ENCODE measurements around the gene OR4P4.

Gene OR4P4

DNA sequence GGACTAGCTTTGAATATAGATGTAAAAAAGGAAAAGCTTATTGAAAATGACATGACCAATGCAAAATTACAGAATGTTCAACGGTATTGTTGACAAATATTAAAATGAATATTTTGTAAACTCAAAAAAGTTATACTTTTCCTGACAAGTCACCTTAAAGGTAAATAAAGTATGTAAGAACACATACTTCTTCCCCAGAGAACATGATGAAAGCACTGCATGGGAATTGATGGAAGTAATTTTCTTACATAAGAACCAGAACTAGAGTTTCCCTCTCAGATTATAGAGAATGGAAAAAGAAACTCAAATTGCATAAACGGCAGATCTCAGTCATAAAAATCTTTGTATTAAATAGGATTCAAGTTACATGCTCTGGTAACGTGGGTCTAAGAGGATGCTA lies at the start of gene OR4P4:
Gene OR4P4, plus strand, starts transcription at position 301 of the 400 bp plus-strand sequence.
- no peak for FAIRE-seq

DNA sequence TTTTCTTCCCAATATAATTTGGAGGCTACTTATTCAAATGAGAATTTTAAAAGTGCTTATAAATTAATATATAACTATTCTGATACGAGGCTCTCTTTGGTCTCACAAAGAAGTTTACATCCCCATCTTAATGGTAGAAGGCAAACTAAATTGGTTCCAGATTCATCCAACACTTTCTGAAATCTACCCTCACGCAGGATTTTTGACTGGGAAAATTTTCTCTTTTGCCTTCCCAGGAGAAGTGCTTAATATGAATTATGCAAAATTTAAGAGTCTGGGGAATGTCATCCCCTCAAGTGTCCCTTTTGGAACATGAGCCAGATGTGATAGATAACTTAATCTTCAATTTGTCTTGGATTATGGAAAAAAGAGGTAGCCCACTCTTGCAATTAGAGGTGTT lies 27.4 kb upstream of the OR4P4 start, which contains the start of gene OR4C11:
Gene OR4C11, minus strand, starts transcription at position 101 of the 400 bp plus-strand sequence. CDS start 3,272 bp downstream, outside the sequence.
- FAIRE-seq = no peak

DNA sequence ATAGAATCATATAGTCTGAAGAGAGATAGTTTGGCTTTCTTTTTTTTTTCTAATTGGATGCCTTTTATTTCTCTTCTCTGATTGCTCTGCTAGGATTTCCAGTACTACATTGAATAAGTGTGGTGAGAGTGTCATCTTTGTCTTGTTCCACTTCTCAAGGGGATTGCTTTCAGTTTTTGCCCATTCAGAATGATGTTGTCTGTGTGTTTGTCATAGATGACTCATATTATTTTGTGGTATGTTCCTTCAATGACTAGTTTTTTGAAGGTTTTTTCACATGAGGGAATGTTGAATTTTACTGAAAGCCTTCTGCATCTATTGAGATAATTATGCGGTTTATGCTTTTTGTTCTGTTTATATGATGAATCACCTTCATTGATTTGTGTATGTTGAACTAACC lies 10.4 kb upstream of the OR4P4 start:
- FAIRE-seq = no peak

DNA sequence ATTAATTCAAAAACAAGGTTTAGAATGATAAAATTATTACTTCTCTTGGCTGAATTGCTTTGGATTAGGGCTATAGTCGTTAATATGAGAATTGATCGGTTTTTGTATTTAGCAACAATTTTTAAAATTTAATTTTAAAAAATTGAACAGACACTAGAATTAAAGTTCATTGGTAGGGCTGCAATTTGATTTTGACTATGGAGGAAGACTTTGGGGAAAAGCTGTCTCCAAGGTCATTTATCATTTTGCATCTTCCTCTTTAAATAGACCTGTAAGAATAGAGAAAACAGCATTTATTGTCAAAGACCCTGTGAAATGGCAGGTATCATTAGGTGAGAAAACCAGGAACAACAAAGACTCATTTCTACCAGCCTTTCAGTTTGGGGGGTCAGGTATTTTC lies 13.1 kb downstream of the OR4P4 start, which contains the start of gene OR4S2:
Gene OR4S2, plus strand, starts transcription at position 301 of the 400 bp plus-strand sequence. CDS start 2,577 bp downstream, outside the sequence.
- FAIRE-seq = no peak

DNA sequence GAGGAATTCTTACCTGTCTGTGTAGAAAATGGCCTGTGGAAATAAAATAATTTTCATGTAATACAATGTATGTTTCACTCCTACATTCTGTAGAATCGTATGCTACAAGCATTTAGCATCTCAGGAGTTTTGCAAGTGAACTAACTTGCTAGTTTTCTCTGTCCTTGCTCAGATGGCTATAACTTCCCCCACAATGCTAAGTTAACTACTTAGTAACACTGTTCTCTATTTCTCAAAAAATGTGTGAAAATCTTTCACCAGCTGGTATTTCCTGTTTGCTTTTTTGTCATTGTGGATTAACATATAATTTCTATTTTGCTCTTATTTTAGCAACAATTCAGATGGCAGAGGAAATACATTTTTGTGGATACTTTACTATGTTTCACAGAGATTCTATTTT lies 17.6 kb downstream of the OR4P4 start:
- no peak for FAIRE-seq

DNA sequence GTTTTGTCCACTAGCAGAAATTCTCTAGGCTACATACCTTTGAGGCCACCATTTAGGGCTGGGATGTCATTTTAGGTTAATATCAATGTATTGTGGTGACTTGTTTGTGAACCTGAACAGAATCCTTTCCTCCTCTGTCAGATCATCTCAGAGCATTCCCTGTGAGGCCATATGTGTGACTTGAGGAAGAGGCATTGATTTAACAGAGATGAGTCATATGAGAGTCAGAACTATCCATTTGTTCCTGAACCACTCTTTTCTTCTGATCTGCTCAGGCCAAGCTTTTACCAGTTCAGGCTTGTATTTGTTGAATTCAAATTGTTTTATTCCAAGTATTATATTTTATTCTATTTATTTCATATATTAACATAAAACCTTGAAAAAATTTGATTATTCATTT lies 20.2 kb downstream of the OR4P4 start:
- no peak for FAIRE-seq

DNA sequence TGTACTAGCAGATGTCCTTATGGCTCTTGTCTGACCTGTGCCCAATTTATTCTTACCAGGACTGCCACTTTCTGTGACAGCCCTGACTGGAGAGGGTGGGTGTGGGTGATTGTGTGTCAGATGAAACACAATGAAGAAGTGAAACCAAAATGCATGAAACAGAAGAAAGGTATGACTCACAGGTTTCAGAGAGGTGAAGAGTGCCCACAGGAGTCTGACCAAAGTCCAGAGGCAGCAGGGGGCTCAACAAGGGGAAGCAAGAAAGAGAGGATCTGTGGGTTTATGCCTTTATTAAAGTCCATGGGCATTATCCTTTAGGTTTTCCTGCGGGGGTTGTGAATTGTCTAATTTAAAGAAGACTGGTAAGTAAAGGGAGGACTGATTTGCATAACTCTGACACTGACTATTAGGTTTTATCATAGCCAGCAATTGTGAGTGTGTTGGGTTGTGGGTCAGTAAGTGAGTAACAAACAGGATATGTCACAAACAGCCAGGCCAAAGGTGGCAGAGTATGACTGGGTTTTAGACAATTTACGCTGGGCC lies 23.2 kb downstream of the OR4P4 start:
- no peak for FAIRE-seq

DNA sequence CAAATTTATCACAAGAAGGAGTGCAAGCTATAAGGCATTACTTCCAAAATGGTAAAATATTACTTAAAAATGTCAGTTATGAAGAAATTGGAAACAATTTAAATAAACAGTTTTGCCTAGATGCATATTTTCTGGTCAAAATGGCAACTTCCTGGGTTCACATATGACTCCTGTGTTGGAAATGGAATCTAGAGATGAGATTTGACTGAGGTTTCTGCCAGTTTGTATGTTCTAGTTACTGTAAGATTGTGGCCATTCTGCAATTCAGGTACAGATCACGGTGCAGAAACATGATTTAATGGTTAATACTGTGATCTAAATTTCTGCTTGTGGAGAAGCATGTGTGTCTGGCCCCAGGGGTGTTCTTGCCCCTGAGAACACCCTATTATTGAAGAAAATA lies 23.7 kb downstream of the OR4P4 start:
- FAIRE-seq = no peak

DNA sequence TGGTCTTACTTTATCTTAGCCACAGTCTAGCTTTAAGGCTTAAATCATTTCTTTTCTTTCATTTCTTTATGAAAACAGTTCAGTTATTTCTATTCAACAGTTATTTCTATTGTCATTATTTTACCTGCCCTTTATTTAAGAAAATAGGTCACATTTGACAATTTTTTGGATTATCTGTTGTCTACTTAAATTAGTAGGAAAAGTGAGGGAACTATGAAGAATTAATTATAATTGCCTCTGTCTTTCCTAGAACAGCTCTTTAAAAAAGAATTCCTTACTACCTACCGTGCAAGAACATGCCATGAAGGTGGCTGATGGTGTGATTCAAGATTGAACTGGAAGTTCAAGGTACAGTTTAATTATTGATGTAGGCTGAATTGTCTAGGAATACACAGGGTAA lies 27.0 kb downstream of the OR4P4 start, which contains the start of gene OR4C6:
Gene OR4C6, plus strand, starts transcription at position 301 of the 400 bp plus-strand sequence. CDS start 2,966 bp downstream, outside the sequence.
- no peak for FAIRE-seq

DNA sequence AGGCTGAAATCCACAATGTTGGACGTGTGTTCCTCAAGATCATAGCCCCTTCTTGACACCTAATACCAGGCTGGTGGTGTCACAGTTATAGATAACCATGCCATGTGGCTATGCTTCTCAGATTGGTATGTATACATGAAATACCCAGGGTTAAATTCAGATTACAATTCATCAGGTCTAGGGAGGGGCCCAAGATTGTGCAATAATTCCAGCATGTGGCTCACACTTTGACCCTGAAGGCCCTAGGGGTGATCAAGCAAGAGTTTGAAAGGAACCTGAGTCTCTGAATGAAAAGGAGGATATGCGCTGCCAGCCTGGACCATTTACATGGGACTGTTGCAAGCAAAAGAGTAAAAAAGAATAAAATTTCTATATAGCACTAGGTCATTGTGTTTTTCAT lies 34.5 kb downstream of the OR4P4 start:
- no peak for FAIRE-seq

DNA sequence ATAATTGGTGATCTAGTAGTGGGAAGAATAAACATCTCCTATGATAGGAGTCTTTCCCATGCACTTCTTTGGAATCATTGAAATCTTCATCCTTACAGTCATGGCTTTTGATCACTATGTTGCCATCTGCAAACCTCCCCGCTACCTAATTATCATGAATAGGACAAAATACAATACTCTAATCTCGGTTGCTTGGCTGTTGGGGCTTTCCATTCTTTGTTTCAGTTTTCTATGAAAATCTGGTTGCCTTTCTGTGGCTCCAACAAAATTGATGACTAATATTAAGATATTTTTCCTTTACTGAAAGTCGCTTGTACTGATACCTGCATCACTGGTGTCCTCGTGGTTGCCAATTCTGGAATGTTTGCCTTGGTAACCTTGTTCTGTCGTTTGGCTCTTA lies 38.9 kb downstream of the OR4P4 start:
- FAIRE-seq = no peak

Measured in G401.6 (cell line).